NB4 (cell line): ENCODE data around the gene SSR2.

Experiments
- TF ChIP-seq, protein P1 (sequence below): IDR thresholded peaks from one replicate; pipeline ENCODE4 v1.5.1; 2012; ENCODE audit warnings: low read depth, low read length
- TF ChIP-seq, protein P2 (sequence below): IDR thresholded peaks from 2 replicates; pipeline ENCODE4 v1.6.1; 2011; ENCODE audit warnings: low read depth, low read length

DNA sequence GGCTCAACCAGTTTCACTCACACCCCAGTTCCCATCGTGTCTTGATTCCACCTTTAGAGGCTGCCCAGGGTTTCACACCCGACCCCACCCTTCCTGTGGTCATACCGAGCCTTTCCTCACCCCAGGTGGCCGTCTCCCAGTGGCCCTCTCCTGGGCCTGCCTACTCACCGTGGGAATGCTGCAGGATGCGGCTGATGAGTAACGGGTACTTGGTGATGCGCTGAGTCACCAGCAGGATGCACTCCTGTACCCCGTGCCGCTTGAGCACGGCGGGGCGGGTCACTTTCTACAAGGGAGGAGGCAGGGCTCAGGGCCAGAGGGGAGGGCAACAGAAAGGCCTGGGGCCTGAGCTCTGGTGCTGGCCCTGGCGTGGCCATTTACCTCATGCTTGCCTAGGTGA, 58.8 kb downstream of the SSR2 start:
- TF ChIP-seq, protein P1, sequence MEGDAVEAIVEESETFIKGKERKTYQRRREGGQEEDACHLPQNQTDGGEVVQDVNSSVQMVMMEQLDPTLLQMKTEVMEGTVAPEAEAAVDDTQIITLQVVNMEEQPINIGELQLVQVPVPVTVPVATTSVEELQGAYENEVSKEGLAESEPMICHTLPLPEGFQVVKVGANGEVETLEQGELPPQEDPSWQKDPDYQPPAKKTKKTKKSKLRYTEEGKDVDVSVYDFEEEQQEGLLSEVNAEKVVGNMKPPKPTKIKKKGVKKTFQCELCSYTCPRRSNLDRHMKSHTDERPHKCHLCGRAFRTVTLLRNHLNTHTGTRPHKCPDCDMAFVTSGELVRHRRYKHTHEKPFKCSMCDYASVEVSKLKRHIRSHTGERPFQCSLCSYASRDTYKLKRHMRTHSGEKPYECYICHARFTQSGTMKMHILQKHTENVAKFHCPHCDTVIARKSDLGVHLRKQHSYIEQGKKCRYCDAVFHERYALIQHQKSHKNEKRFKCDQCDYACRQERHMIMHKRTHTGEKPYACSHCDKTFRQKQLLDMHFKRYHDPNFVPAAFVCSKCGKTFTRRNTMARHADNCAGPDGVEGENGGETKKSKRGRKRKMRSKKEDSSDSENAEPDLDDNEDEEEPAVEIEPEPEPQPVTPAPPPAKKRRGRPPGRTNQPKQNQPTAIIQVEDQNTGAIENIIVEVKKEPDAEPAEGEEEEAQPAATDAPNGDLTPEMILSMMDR = no peak
- TF ChIP-seq, protein P2, sequence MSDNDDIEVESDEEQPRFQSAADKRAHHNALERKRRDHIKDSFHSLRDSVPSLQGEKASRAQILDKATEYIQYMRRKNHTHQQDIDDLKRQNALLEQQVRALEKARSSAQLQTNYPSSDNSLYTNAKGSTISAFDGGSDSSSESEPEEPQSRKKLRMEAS = no peak
